GM23248 (cell line): ENCODE results near the gene RNF215.

Experiments used
- EZH2 ChIP-seq: fragments of 200-600 bp; sonication (generic); IDR thresholded peaks from 2 replicates; pipeline ENCODE4 v1.6.1; 2018; ENCODE audit warnings: antibody characterized with exemption, mild to moderate bottlenecking; ENCODE audit not compliant: insufficient read depth, poor library complexity, severe bottlenecking
- EZH2phosphoT487 ChIP-seq: fragments of 200-600 bp; sonication (generic); IDR thresholded peaks from 2 replicates; pipeline ENCODE4 v1.6.1; 2018; ENCODE audit warnings: antibody characterized with exemption, moderate library complexity, mild to moderate bottlenecking, low read depth; ENCODE audit not compliant: insufficient read depth

GRCh38 chr22:30404307-30404706, 17.1 kb upstream of the RNF215 start:
- TF ChIP-seq EZH2 (no peak), EZH2phosphoT487 (no peak)
